Measurements from ENCODE around the gene MYO7A. TPM values are rescaled to one million over a fixed set of nuclear protein-coding genes. Genes with fewer than 3 reads are reported as not detected.

The MYO7A gene
- polyA plus RNA-seq, 1 experiment = not detected

DNA sequence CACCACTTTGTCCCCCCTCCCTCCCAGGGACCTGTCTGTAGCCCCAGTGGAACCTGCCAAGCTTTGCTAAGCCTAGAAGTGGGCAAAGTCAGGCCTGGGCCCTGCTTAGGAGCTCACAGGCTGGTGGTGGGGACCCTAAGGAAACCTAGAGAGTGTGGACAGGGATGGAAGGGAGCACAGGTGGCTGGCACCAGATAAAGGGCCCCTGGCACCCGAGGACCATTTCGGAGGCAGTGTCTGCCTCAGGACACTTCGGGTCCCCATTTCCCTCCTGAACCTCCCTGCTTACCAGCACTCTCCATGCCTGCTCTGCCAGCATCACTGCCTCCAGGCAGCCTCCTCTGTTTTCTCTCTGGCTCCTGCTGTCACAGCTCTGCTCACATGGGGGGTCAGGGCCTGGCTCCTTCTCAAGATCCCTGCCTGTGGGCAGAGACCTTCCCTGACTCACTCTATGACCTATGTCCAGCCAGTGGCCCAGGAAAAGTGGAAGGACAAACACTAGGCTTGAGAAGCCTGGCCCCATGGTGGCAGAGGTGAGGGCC, 39.0 kb upstream of the MYO7A start:
- Histone ChIP-seq H3K27ac (ENCODE audit: low read depth, low read length) (no peak overlapping the region), H3K4me3 (ENCODE audit: low read depth, low read length) (no peak overlapping the region), H3K27me3 (ENCODE audit: control insufficient read depth, insufficient read depth, low read length) (no peaks in the 10 kb centered on the region), H3K9me3 (ENCODE audit: control insufficient read depth, insufficient read depth, low read length) (no peaks in the 10 kb centered on the region)
- ChIA-PET POLR2A (no interaction called here), CTCF (interaction anchor here (0.8 to 6.7 kb wide), 3 partner anchors 15 to 41 kb away, joined by 3 to 156 read pairs (median 16); no protein-coding TSS in a partner anchor)
- no peak for DNase-seq (ENCODE audit: low read depth, low spot score)
- TF ChIP-seq, protein P1, sequence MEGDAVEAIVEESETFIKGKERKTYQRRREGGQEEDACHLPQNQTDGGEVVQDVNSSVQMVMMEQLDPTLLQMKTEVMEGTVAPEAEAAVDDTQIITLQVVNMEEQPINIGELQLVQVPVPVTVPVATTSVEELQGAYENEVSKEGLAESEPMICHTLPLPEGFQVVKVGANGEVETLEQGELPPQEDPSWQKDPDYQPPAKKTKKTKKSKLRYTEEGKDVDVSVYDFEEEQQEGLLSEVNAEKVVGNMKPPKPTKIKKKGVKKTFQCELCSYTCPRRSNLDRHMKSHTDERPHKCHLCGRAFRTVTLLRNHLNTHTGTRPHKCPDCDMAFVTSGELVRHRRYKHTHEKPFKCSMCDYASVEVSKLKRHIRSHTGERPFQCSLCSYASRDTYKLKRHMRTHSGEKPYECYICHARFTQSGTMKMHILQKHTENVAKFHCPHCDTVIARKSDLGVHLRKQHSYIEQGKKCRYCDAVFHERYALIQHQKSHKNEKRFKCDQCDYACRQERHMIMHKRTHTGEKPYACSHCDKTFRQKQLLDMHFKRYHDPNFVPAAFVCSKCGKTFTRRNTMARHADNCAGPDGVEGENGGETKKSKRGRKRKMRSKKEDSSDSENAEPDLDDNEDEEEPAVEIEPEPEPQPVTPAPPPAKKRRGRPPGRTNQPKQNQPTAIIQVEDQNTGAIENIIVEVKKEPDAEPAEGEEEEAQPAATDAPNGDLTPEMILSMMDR (IDR thresholded peaks at IDR 0.05; ENCODE audit: low read depth, low read length) = no peak

GRCh38 chr11:77090046-77090372, 38.0 kb upstream of the MYO7A start:
- DNase-seq (ENCODE audit: low read depth, low spot score) = no peak
- no peaks in the 10 kb centered on the region for H3K27me3 ChIP-seq (ENCODE audit: control insufficient read depth, insufficient read depth, low read length)
- TF ChIP-seq, protein P1 (IDR thresholded peaks at IDR 0.05; ENCODE audit: low read depth, low read length) = no peak
- CTCF ChIA-PET = interaction anchor here (0.8 to 6.7 kb wide), 16 partner anchors 9 to 529 kb away, joined by 3 to 156 read pairs (median 14); partner anchors contain the start of gene CAPN5
- POLR2A ChIA-PET = no interaction called here
- no peak overlapping the region for H3K27ac ChIP-seq (ENCODE audit: low read depth, low read length)
- H3K9me3 ChIP-seq (ENCODE audit: control insufficient read depth, insufficient read depth, low read length) = no peaks in the 10 kb centered on the region
- H3K4me3 ChIP-seq (ENCODE audit: low read depth, low read length) = no peak overlapping the region

DNA sequence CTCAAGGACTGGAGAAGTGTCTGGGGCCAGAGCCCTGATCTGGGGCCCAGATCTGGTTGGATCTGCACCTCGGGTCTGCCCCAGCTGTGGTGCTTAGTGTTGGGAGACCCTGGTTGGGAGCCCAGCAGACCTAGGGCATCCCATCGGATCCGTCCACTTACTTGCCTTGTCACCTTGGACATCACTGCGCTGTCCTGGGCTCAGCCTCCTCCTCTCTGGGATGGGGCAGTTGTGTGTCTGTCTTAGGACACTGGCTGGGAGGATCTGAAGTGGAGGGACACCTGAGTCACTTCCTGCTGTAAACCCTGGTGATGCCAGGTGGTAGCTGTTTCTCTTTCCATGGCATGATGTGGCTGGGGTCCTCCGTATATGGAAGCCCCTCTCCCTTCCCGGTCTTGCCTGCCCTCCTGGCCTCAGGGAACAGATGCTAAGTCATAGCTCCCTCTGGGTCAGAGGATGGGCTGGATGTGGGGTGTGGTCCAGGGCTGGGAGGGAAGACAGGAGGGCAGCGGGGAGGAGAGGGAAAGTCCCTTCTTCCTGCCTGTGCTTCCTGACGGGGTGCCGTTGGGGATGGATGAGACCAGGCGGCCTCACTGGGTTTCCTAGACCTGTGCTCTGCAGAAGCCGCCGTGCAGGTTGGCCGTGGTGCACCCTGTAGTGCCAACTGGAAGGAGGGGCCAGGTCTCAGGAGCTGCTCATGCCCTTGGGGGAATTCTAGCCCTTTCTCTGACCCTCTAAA, 37.5 kb upstream of the MYO7A start:
- Histone ChIP-seq H3K27me3 (ENCODE audit: control insufficient read depth, insufficient read depth, low read length) (no peaks in the 10 kb centered on the region), H3K9me3 (ENCODE audit: control insufficient read depth, insufficient read depth, low read length) (no peaks in the 10 kb centered on the region), H3K27ac (ENCODE audit: low read depth, low read length) (no peak overlapping the region), H3K4me3 (ENCODE audit: low read depth, low read length) (no peak overlapping the region)
- TF ChIP-seq, protein P1 (IDR thresholded peaks at IDR 0.05; ENCODE audit: low read depth, low read length) = no peak
- ChIA-PET POLR2A (interaction anchor here (1.0 to 1.3 kb wide), 2 partner anchors 24 to 43 kb away, joined by 6 to 10 read pairs; partner anchors contain the start of gene CAPN5), CTCF (interaction anchor here (0.9 to 6.7 kb wide), 24 partner anchors 9 to 529 kb away, joined by 3 to 156 read pairs (median 9); partner anchors contain the start of genes CAPN5 and OMP)
- no peak for DNase-seq (ENCODE audit: low read depth, low spot score)

DNA sequence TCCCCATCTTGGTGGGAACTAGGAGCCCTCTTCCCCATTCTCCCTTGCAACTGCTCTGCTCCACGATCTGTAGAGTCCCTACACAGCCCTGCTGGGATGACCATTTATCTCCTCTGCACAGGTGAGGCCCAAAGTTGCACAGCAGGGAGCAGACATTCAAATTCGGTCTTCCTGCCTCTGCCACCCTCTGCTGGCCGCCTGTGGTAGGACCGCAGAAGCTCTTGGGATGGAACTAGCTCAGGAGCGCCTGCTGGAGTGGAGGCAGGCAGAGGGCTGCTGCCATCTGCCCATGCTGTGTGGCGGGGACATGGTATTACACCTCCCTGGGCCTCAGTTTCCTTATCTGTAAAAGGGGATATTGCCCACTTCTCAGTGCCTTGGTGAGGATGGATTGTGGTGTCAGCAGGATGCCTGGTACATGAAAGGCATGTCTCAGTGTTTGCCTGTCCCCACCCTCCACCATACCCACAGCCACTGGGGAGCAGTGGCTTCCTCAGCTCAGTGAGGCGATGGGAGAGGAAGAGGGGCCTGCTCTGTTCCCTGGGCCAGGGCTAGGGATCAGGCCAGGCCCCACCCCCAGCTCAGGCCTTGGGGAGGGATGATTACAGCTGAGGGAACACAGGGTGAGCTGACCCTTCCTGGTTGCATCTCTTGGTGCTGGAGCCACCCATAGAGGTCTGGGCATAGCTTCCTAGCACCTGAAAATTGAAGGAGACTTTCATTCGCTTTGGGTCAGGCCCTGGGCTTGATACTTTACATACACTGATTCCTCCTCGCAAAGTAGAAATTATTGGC, 36.7 kb upstream of the MYO7A start:
- TF ChIP-seq, protein P1 (IDR thresholded peaks at IDR 0.05; ENCODE audit: low read depth, low read length) = peak; percentile 96
- POLR2A ChIA-PET = interaction anchor here (0.7 to 1.3 kb wide), 3 partner anchors 25 to 44 kb away, joined by 3 to 10 read pairs (median 6); partner anchors contain the start of gene CAPN5
- no peak overlapping the region for H3K4me3 ChIP-seq (ENCODE audit: low read depth, low read length)
- no peak for DNase-seq (ENCODE audit: low read depth, low spot score)
- no peaks in the 10 kb centered on the region for H3K27me3 ChIP-seq (ENCODE audit: control insufficient read depth, insufficient read depth, low read length)
- H3K9me3 ChIP-seq (ENCODE audit: control insufficient read depth, insufficient read depth, low read length) = no peaks in the 10 kb centered on the region
- CTCF ChIA-PET = interaction anchor here (0.6 to 6.7 kb wide), 34 partner anchors 10 to 528 kb away, joined by 3 to 156 read pairs (median 4); partner anchors contain the start of genes CAPN5 and OMP
- H3K27ac ChIP-seq (ENCODE audit: low read depth, low read length) = no peak overlapping the region

Data from AG04450 (cell line).